Activated CD8-positive, alpha-beta memory T cell treated with anti-CD3 and anti-CD28 coated beads for 48 hours (primary cell): ENCODE results near the gene SP140.
"Not testable (repeated sequence)": the region's sequence is repeated elsewhere in the genome, so short reads cannot be mapped to it uniquely, and the experiment has no call there.

Experiments used
- DNase-seq, 3 experiments: peaks; one replicate each; pipeline ENCODE4 v3.0.0-alpha.2; 2020; ENCODE audit warnings: low read depth in 2 of 3, low spot score in 2 of 3

Gene SP140

DNA sequence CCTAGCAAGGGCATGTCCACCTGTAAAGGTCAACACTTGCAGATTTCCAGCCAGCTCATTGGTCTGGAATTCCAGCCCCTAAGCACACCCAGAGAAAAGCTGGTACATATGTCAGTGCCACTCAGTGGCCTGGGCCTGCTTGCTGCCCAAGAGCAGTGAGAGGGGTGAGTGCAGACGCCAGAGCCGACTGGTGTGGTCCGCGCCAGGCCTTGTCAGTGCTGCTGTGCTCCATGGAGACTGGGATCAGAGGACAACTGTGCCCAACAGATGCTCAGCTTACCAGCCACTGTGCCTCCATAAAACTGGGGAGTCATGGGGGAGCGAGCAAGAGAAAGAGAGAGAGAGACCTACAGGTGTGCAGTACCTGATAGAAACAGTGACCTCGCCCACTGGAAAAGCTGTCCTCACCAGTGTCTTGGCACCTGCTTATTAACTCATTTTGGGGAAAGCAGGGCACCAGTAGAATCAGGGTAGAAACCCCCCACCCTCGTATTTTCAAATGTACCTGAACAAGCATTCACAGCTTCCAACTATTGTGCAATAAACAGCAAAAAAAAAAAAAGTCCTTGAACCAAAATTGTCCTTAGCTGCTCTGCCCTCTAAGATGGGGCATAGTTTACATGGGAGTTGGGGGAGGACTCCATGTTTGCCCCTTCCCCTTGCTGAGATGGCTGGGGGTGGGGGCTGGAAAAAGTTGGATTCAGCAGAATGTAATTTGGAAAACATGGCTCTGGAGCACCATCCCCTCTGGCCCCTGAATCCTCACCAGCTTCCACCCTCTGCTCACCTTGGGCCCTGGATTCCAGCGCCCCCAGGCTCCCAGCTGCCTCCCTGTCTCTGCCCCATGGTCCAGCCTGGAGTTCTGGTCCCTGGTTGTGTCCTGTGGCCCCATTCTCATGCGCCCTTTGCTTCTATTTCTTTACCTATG, 100.0 kb downstream of the SP140 start:
- no peak for DNase-seq

- DNase-seq = peak; percentile 44 to 62 (median 56)
Observed at GRCh38 chr2:230326453-230327417, 101.2 kb downstream of the SP140 start, which contains the start of gene SP140L. Gene SP140L, plus strand, starts transcription at chr2:230327193. Its CDS starts 77 bp downstream, at chr2:230327270.

- no peak for DNase-seq
Observed at GRCh38 chr2:230327418-230328154, 102.0 kb downstream of the SP140 start.

DNA sequence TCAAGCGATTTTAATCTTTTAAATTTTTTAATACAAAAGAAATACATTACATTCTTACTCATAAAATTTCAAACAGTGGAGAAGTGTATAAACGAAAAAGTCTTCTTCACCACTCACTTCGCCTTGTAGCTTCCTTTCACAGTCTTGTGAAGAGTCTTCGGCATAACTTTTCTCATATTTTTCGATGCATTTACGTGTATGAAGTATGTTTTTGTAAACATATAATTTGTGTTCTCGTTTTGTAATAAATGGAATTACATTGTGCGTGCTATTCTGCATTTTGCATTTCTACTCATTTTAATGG, 102.6 kb downstream of the SP140 start:
- no peak for DNase-seq

GRCh38 chr2:230329946-230330605, 104.5 kb downstream of the SP140 start:
- DNase-seq = no peak

GRCh38 chr2:230330725-230331124, 105.2 kb downstream of the SP140 start:
- no peak for DNase-seq

DNA sequence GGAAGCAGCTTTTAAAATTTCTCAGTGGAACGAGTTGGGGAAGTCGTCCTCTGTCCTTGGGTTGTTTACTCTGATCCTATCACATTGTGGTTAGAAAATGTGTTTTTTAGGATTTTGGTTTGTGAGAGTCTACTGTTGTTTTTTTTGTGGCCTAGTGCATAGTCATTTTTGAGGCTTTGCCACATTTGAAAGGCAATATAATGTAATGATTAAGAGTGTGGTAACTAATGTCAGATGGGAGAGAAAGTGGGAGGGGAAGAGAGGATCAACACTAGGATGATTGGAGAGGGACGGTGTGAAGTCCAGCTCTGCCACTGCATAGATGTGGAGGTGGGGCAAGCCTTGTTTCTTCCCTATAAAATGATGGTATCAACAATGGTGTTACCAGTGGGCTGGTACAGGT, 109.9 kb downstream of the SP140 start:
- no peak for DNase-seq

GRCh38 chr2:230335864-230336506, 110.4 kb downstream of the SP140 start:
- no peak for DNase-seq

GRCh38 chr2:230341936-230342528, 116.5 kb downstream of the SP140 start:
- DNase-seq = not testable (repeated sequence)

- DNase-seq = not testable (repeated sequence)
Observed at GRCh38 chr2:230343041-230343624, 117.6 kb downstream of the SP140 start.

GRCh38 chr2:230343747-230344146, 118.2 kb downstream of the SP140 start:
- DNase-seq = no peak

GRCh38 chr2:230346465-230346864, 120.9 kb downstream of the SP140 start:
- DNase-seq = no peak

DNA sequence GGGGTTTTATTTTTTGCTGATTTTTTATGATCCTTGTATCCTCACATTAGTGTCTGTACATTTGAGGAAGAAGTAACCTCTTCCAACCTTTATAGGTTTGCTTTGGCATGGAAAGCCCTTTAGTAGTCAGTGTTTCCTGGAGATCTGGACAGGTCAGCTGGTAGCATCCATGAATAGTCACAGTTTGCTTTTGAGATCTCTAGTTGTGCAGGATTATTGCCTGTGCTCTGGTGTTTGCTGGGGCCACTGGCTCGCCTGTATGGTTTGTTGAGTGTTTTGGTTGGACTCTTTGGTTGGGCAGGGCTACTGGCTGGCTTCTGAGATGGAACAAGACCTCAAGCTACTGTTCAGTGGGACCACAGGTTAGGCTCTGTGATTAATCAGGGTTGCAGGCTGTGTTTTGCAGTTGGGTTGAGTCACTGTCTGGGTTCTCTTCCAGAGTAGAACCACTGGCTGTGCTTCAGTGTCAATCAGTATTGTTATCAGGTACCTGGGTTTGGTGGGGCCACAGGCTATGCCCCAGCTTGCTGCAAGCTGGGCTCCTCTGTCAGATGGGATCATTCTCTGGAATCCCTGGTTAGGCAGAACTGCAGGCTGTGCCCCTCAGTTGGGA, 121.5 kb downstream of the SP140 start:
- no peak for DNase-seq

GRCh38 chr2:230347659-230348305, 122.2 kb downstream of the SP140 start:
- DNase-seq = no peak

DNA sequence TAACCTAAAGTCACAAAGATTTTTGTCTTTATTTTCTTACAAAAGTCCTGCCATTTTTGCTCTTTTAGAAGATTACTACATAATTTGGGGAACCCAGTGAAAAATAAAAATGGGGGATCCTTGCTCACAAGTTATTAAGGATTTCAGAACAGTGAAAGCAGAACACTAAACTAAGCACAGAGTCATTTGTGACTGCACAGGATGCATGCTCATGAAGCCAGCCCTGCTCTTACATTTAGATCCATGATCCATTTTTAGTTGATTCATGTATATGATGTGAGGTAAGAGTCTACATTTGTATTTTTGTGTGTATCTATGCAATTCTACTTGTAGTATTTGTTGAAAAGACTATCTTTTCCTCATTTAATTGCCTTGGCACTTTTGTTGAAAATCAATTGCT, 123.3 kb downstream of the SP140 start:
- no peak for DNase-seq

- DNase-seq = no peak
Observed at GRCh38 chr2:230356084-230356483, 130.5 kb downstream of the SP140 start.

- no peak for DNase-seq
Observed at GRCh38 chr2:230358305-230358704, 132.8 kb downstream of the SP140 start.

DNA sequence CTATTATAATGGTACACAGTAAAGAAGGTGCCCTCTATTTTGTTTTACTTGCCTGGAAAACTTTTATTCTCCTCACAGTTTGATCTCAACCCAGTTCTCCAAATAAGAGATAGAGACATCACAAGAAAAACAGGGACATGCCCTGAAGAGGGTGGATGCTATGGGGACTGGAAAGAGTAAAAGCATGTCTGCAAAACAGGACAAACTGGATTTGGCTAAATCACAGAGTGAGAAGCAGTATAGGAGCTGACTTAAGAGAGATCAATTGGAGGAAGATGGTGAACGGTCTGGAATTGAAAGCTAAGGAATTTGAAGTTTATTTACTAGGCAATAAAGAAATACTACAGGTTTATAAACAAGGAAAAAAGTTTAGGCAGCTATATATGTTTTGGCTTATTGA, 134.5 kb downstream of the SP140 start:
- DNase-seq = no peak
